HCT116 (cell line): Measurements from ENCODE around the gene SCYL2. TPM values are rescaled to one million over a fixed set of nuclear protein-coding genes. Genes with fewer than 3 reads are reported as not detected.

Experiments
- ATAC-seq: fragments of 200-7000 bp; cut with Tn5 transposase; 2 replicates; pipeline ENCODE4 v1.9.1; 2020; ENCODE audit warnings: mild to moderate bottlenecking, moderate library complexity
- BruUV-seq: library from RNA; stranded (reverse); fragments of 400-500 nt; replicated peaks from 2 replicates; lab custom pipeline; 2021; lab: Mats Ljungman, UMichigan
- CTCF ChIA-PET: fragments of 300-600 bp; sonication (Branson Sonifier 250); formaldehyde crosslinking; loops from one replicate; lab custom pipeline; 2021; ENCODE audit warnings: antibody characterized with exemption; lab: Charles Lee
- POLR2A ChIA-PET: fragments of 300-600, 350-600 bp; sonication (Branson Sonifier 250); formaldehyde crosslinking; loops from one replicate; lab custom pipeline; 2021; ENCODE audit warnings: antibody characterized with exemption; lab: Charles Lee
- RAD21 ChIA-PET, 2 experiments: fragments of 300-600 bp; sonication (Branson Sonifier 250); formaldehyde crosslinking; loops; one replicate each; lab custom pipeline; 2023; ENCODE audit warnings: low total read pairs in 2 of 2; ENCODE audit not compliant: uncharacterized antibody in 2 of 2, unreplicated experiment in 2 of 2, low non-redundant PET in 1 of 2; lab: Charles Lee
- DNase-seq: peaks from one replicate; pipeline ENCODE4 v3.0.0-alpha.2; 2010; ENCODE audit warnings: low read depth, low spot score
- H2AFZ ChIP-seq: fragments of 200-600 bp; shearing (Covaris generic), sonication (generic); 2 replicates; pipeline ENCODE4 v1.6.1; 2017; ENCODE audit warnings: low read depth, mixed run types, mixed read lengths, antibody characterized with exemption, low read length; ENCODE audit not compliant: poor library complexity, severe bottlenecking
- H3K27ac ChIP-seq: 2 replicates; pipeline ENCODE4 v1.5.1; 2012; ENCODE audit warnings: low read depth, low read length
- H3K27me3 ChIP-seq: fragments of 200-600 bp; sonication (generic); 2 replicates; pipeline ENCODE4 v1.6.1; 2016; ENCODE audit warnings: mixed run types, low read length, mixed read lengths; ENCODE audit not compliant: insufficient read depth
- H3K36me3 ChIP-seq, 2 experiments: fragments of 200-500 bp in 1 of 2; fragments of 200-600 bp in 1 of 2; sonication (Bioruptor generic) in 1 of 2; sonication (generic) in 1 of 2; 2 replicates each; pipeline versions ENCODE4 v1.5.1 to v1.6.1; 2014 to 2016; ENCODE audit warnings: low read length in 2 of 2, inconsistent platforms in 1 of 2, mixed read lengths in 1 of 2, mixed run types in 1 of 2; ENCODE audit not compliant: insufficient read depth in 2 of 2, control insufficient read depth in 1 of 2
- H3K4me1 ChIP-seq, 2 experiments: fragments of 200-600 bp in 1 of 2; sonication (generic) in 1 of 2; 2 replicates each; pipeline versions ENCODE4 v1.5.1 to v1.6.1; 2012 to 2017; ENCODE audit warnings: low read length in 2 of 2, inconsistent platforms in 1 of 2, mild to moderate bottlenecking in 1 of 2, mixed read lengths in 1 of 2, mixed run types in 1 of 2, moderate library complexity in 1 of 2; ENCODE audit not compliant: insufficient read depth in 2 of 2, control insufficient read depth in 1 of 2
- H3K4me2 ChIP-seq: fragments of 200-600 bp; sonication (generic); 2 replicates; pipeline ENCODE4 v1.6.1; 2017; ENCODE audit warnings: mixed run types, low read length, mixed read lengths
- H3K4me3 ChIP-seq, 2 experiments: fragments of 200-600 bp in 1 of 2; sonication (generic) in 1 of 2; replicated peaks in 1 of 2; 2 replicates each; pipeline ENCODE4 v1.5.1; 2011 to 2016; ENCODE audit warnings: low read length in 2 of 2, control low read depth in 1 of 2, low read depth in 1 of 2, mild to moderate bottlenecking in 1 of 2, mixed read lengths in 1 of 2, mixed run types in 1 of 2
- H3K79me2 ChIP-seq: fragments of 200-600 bp; sonication (generic); 2 replicates; pipeline ENCODE4 v1.6.1; 2017; ENCODE audit warnings: mild to moderate bottlenecking, mixed run types, low read length, moderate library complexity, mixed read lengths; ENCODE audit not compliant: insufficient read depth
- H3K9ac ChIP-seq: fragments of 200-600 bp; sonication (generic); 2 replicates; pipeline ENCODE4 v1.6.1; 2016; ENCODE audit warnings: low read length, mixed read lengths
- H3K9me2 ChIP-seq: fragments of 200-600 bp; sonication (generic), shearing (Covaris generic); 2 replicates; pipeline ENCODE4 v1.6.1; 2017; ENCODE audit warnings: mixed run types, mild to moderate bottlenecking, moderate library complexity; ENCODE audit not compliant: insufficient read depth
- H3K9me3 ChIP-seq, 2 experiments: fragments of 200-500 bp in 1 of 2; fragments of 200-600 bp in 1 of 2; sonication (Bioruptor generic) in 1 of 2; sonication (generic) in 1 of 2; 2 replicates each; pipeline ENCODE4 v1.6.1; 2014 to 2017; ENCODE audit warnings: low read length in 2 of 2, mixed read lengths in 2 of 2, inconsistent platforms in 1 of 2, low read depth in 1 of 2, mild to moderate bottlenecking in 1 of 2, mixed run types in 1 of 2, moderate library complexity in 1 of 2; ENCODE audit not compliant: control insufficient read depth in 1 of 2, insufficient read depth in 1 of 2
- H4K20me1 ChIP-seq: fragments of 200-600 bp; sonication (generic), shearing (Covaris generic); 2 replicates; pipeline ENCODE4 v1.6.1; 2017; ENCODE audit warnings: mixed run types, mild to moderate bottlenecking, moderate library complexity; ENCODE audit not compliant: insufficient read depth
- CBX3 ChIP-seq: IDR thresholded peaks from 2 replicates; pipeline ENCODE4 v1.6.1; 2012; ENCODE audit warnings: low read depth
- ELF1 ChIP-seq: IDR thresholded peaks from 2 replicates; pipeline ENCODE4 v1.6.1; 2012; ENCODE audit warnings: low read depth, borderline replicate concordance
- SRF ChIP-seq: IDR thresholded peaks from 2 replicates; pipeline ENCODE4 v1.6.1; 2012; ENCODE audit warnings: low read depth
- TCF7L2 ChIP-seq: IDR thresholded peaks from 2 replicates; pipeline ENCODE4 v1.7.0; 2011; ENCODE audit warnings: borderline replicate concordance, inconsistent platforms; ENCODE audit not compliant: insufficient read depth, insufficient read length; ENCODE audit errors: extremely low read depth
- YY1 ChIP-seq: IDR thresholded peaks from 2 replicates; pipeline ENCODE4 v1.6.1; 2011; ENCODE audit warnings: low read length, low read depth, moderate library complexity, mild to moderate bottlenecking; ENCODE audit not compliant: insufficient replicate concordance; ENCODE audit errors: extremely low read depth
- ZFX ChIP-seq: fragments of 450-650 bp; IDR thresholded peaks from 2 replicates; pipeline ENCODE4 v1.6.1; 2017
- intact Hi-C: fragments of 100-400 bp; cut with micrococcal nuclease; formaldehyde crosslinking; loops from 2 replicates; pipeline ENCODE4 v1.10.0; 2022
- total RNA-seq: library from RNA; stranded (reverse); gene quantifications from one replicate; pipeline ENCODE4 v1.2.1, GENCODE V29; 2021; ENCODE audit not compliant: unreplicated experiment
- TF ChIP-seq, protein P1 (sequence below): IDR thresholded peaks from 2 replicates; pipeline ENCODE4 v1.6.1; 2012
- TF ChIP-seq, protein P2 (sequence below): IDR thresholded peaks from 2 replicates; pipeline ENCODE4 v1.6.1; 2011; ENCODE audit warnings: mild to moderate bottlenecking, low read length, moderate library complexity; ENCODE audit not compliant: insufficient replicate concordance; ENCODE audit errors: extremely low read depth

Gene SCYL2
- total RNA-seq, 1 experiment from 2014 or later, result 31.7 TPM

DNA sequence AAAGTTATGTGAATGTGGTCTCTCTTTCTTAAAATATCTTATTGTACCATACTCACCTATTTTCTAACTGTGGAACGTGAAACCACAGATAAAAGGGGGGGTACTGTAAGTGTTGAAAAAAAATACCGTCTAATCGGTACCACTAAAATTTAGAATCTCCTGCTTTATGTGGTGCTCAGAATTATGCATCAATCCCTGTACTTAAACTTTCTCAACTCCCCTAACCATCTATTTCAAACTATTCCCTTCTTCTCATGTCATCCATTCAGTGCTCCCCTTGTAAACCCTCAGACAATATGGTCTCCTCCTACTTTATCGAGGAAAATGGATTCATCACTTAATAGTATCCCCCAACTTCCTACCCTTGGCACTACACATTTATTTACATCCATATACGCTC is 23.8 kb upstream of the SCYL2 start:
- H3K4me2 ChIP-seq, result no peak overlapping the region
- no peak overlapping the region for H3K9ac ChIP-seq
- H3K79me2 ChIP-seq, result no peaks in the 10 kb centered on the region
- H3K36me3 ChIP-seq, result no peaks in the 10 kb centered on the region
- no peaks in the 10 kb centered on the region for H3K9me3 ChIP-seq
- no peaks in the 10 kb centered on the region for H3K27me3 ChIP-seq
- POLR2A ChIA-PET, result no interaction called here
- H3K4me1 ChIP-seq, result no peaks in the 10 kb centered on the region
- no peak overlapping the region for H3K27ac ChIP-seq
- no peaks in the 10 kb centered on the region for H4K20me1 ChIP-seq
- TF ChIP-seq CBX3 (no peak), YY1 (no peak), ZFX (no peak), TCF7L2 (no peak), SRF (no peak), ELF1 (no peak)
- TF ChIP-seq, protein P1, sequence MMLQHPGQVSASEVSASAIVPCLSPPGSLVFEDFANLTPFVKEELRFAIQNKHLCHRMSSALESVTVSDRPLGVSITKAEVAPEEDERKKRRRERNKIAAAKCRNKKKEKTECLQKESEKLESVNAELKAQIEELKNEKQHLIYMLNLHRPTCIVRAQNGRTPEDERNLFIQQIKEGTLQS, result no peak
- TF ChIP-seq, protein P2, sequence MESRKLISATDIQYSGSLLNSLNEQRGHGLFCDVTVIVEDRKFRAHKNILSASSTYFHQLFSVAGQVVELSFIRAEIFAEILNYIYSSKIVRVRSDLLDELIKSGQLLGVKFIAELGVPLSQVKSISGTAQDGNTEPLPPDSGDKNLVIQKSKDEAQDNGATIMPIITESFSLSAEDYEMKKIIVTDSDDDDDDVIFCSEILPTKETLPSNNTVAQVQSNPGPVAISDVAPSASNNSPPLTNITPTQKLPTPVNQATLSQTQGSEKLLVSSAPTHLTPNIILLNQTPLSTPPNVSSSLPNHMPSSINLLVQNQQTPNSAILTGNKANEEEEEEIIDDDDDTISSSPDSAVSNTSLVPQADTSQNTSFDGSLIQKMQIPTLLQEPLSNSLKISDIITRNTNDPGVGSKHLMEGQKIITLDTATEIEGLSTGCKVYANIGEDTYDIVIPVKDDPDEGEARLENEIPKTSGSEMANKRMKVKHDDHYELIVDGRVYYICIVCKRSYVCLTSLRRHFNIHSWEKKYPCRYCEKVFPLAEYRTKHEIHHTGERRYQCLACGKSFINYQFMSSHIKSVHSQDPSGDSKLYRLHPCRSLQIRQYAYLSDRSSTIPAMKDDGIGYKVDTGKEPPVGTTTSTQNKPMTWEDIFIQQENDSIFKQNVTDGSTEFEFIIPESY, result no peak
- TF ChIP-seq, all 23 proteins: peak for 0
- BruUV-seq, result no TSS peak
- ChIA-PET RAD21 (no interaction called here), CTCF (no interaction called here)
- Histone ChIP-seq H3K4me3 (no peak overlapping the region), H2AFZ (no peak overlapping the region), H3K9me2 (no peaks in the 10 kb centered on the region)
- DNase-seq (no peak), ATAC-seq (no peak)
- intact Hi-C loops, result no loop called here
